Prostate gland (tissue), 2 donors: ENCODE results near the gene IGF1R. TPM values are rescaled to one million over a fixed set of nuclear protein-coding genes. Genes with fewer than 3 reads are reported as not detected.

Experiments
- DNase-seq: peaks from one replicate; pipeline ENCODE4 v3.0.0-alpha.2; 2019; ENCODE audit warnings: low spot score
- H3K27ac ChIP-seq, 2 donors: fragments of 200-600 bp; sonication (generic); 2 replicates each; pipeline ENCODE4 v1.5.1; 2017 to 2019
- H3K27me3 ChIP-seq: fragments of 200-600 bp; sonication (generic); replicated peaks from 2 replicates; pipeline ENCODE4 v1.5.1; 2019; ENCODE audit not compliant: insufficient read depth
- H3K36me3 ChIP-seq, 2 donors: fragments of 200-600 bp; sonication (generic); 1 replicate in 1 of 2; 2 replicates in 1 of 2; pipeline versions ENCODE4 v1.5.1 to v1.8.1; 2017 to 2019
- H3K4me1 ChIP-seq: fragments of 200-600 bp; sonication (generic); replicated peaks from 2 replicates; pipeline ENCODE4 v1.5.1; 2019
- H3K4me3 ChIP-seq, 2 donors: fragments of 200-600 bp; sonication (generic); 2 replicates each; pipeline ENCODE4 v1.5.1; 2017 to 2019
- H3K9me3 ChIP-seq: fragments of 200-600 bp; sonication (generic); 2 replicates; pipeline ENCODE4 v1.5.1; 2017
- CTCF ChIP-seq, 4 experiments: fragments of 200-600 bp in 2 of 4; fragments of 450-650 bp in 2 of 4; sonication (generic) in 2 of 4; IDR thresholded peaks; 1 replicate in 3 of 4; 2 replicates in 1 of 4; pipeline ENCODE4 v1.5.1; 2016 to 2019; ENCODE audit warnings: antibody characterized with exemption in 4 of 4, mild to moderate bottlenecking in 2 of 4, moderate library complexity in 2 of 4
- POLR2A ChIP-seq: fragments of 450-650 bp; IDR thresholded peaks from one replicate; pipeline ENCODE4 v1.6.1; 2016; ENCODE audit warnings: antibody characterized with exemption, mild to moderate bottlenecking
- POLR2AphosphoS5 ChIP-seq: sonication (generic); formaldehyde crosslinking; IDR thresholded peaks from one replicate; pipeline ENCODE4 v1.6.1; 2017; ENCODE audit warnings: antibody characterized with exemption
- WGBS: methylation state at CpG from one replicate; pipeline ENCODE4 v1.1.5; 2018; 5-methylcytosine and 5-hydroxymethylcytosine counted together
- intact Hi-C: fragments of 100-400 bp; cut with DNase I; formaldehyde crosslinking; loops from one replicate; pipeline ENCODE4 v1.14.2; 2022
- total RNA-seq, 2 donors: library from RNA; depleted of rRNA; stranded (reverse); fragments of >200 nt; gene quantifications; one replicate each; pipeline ENCODE4 v1.1.0, GENCODE V29; 2016

The IGF1R gene
- total RNA-seq, 2 donors from 2014 or later = 190 to 216 TPM

- Histone ChIP-seq H3K9me3 (no peaks in the 10 kb centered on the region), H3K27ac (no peak overlapping the region), H3K27me3 (no peaks in the 10 kb centered on the region), H3K36me3 (no peaks in the 10 kb centered on the region), H3K4me3 (no peak overlapping the region), H3K4me1 (no peaks in the 10 kb centered on the region)
- intact Hi-C loops = no loop called here
- TF ChIP-seq CTCF (IDR thresholded peaks at IDR 0.05) = no peak
- TF ChIP-seq POLR2AphosphoS5 = no peak
- no peak for TF ChIP-seq POLR2A
- DNase-seq = no peak
- 88% methylated on average over 1 of the region's 1 CpG for WGBS
These were observed 186.6 kb downstream of the IGF1R start for GRCh38 chr15:98834976-98835375.

- Histone ChIP-seq H3K36me3 (no peaks in the 10 kb centered on the region), H3K4me3 (no peak overlapping the region), H3K4me1 (no peaks in the 10 kb centered on the region), H3K27me3 (no peaks in the 10 kb centered on the region), H3K27ac (no peak overlapping the region), H3K9me3 (no peaks in the 10 kb centered on the region)
- TF ChIP-seq CTCF (IDR thresholded peaks at IDR 0.05) (no peak), POLR2A (no peak)
- intact Hi-C loops = no loop called here
- DNase-seq = no peak
- WGBS = 85% methylated on average over 4 of the region's 4 CpGs
These were observed 187.5 kb downstream of the IGF1R start for GRCh38 chr15:98835876-98836275.

- TF ChIP-seq POLR2A (no peak), CTCF (IDR thresholded peaks at IDR 0.05) (no peak), POLR2AphosphoS5 (no peak)
- H3K27me3 ChIP-seq = no peaks in the 10 kb centered on the region
These were observed 190.3 kb downstream of the IGF1R start for GRCh38 chr15:98838387-98839259.

GRCh38 chr15:98840053-98840452 lies 191.7 kb downstream of the IGF1R start:
- Histone ChIP-seq H3K4me1 (no peaks in the 10 kb centered on the region), H3K36me3 (no peaks in the 10 kb centered on the region), H3K27ac (no peak overlapping the region), H3K9me3 (no peaks in the 10 kb centered on the region), H3K4me3 (no peak overlapping the region), H3K27me3 (no peaks in the 10 kb centered on the region)
- no peak for DNase-seq
- WGBS = 65% methylated on average over 5 of the region's 5 CpGs
- peak; percentile 11 for TF ChIP-seq POLR2AphosphoS5
- no peak for TF ChIP-seq POLR2A
- TF ChIP-seq CTCF (IDR thresholded peaks at IDR 0.05) = no peak
- intact Hi-C loops = no loop called here

More at GRCh38 chr15:98838387-98839259, 190.3 kb downstream of the IGF1R start:
- Histone ChIP-seq H3K4me3 (no peak overlapping the region), H3K4me1 (no peaks in the 10 kb centered on the region), H3K36me3 (no peaks in the 10 kb centered on the region), H3K9me3 (no peaks in the 10 kb centered on the region), H3K27ac (no peak overlapping the region)
- intact Hi-C loops = no loop called here
- DNase-seq = no peak
- 80% methylated on average over 5 of the region's 5 CpGs for WGBS
